ENCODE results near the gene SLC8A3. TPM values are rescaled to one million over a fixed set of nuclear protein-coding genes. Genes with fewer than 3 reads are reported as not detected.

SLC8A3 gene
- total RNA-seq, 4 donors from 2014 or later: 0.09 to 1.7 (median 0.23) TPM; not detected in 1

DNA sequence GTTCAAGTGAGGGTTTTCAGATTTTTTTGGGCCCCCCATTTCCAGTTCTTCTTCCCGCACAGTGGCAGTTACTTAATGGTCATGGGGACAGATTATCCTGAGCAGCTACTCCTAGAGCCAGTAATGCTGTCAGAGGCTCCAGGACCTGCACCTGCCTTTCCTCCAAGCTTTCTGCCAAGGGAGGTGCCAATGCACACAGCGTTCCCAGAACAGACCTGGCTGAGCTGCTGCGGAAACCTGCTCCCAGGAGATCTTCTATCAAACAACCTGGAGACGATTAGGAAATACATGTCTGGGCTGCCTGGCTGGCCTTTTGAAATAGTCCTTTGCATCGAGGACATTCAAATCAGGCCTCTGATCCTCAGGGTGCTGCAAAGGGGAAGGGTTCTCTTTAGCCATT, 120.9 kb downstream of the SLC8A3 start:
- no peak overlapping the region for H3K4me3 ChIP-seq
- no peak overlapping the region for H3K27ac ChIP-seq
- H3K36me3 ChIP-seq: no peaks in the 10 kb centered on the region
- H3K27me3 ChIP-seq: peaks cover 0 to 10% (median 0%) of the 10 kb centered on the region in 4 donors
- TF ChIP-seq, protein P1, sequence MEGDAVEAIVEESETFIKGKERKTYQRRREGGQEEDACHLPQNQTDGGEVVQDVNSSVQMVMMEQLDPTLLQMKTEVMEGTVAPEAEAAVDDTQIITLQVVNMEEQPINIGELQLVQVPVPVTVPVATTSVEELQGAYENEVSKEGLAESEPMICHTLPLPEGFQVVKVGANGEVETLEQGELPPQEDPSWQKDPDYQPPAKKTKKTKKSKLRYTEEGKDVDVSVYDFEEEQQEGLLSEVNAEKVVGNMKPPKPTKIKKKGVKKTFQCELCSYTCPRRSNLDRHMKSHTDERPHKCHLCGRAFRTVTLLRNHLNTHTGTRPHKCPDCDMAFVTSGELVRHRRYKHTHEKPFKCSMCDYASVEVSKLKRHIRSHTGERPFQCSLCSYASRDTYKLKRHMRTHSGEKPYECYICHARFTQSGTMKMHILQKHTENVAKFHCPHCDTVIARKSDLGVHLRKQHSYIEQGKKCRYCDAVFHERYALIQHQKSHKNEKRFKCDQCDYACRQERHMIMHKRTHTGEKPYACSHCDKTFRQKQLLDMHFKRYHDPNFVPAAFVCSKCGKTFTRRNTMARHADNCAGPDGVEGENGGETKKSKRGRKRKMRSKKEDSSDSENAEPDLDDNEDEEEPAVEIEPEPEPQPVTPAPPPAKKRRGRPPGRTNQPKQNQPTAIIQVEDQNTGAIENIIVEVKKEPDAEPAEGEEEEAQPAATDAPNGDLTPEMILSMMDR (IDR thresholded peaks at IDR 0.05): no peak
- TF ChIP-seq POLR2A (IDR thresholded peaks at IDR 0.05): no peak
- no peaks in the 10 kb centered on the region for H3K9me3 ChIP-seq
- no peak for DNase-seq
- H3K4me1 ChIP-seq: no peaks in the 10 kb centered on the region
- intact Hi-C loops (cut with DNase I): no loop called here
- WGBS, 2 donors: 76 to 93% methylated on average over 3 to 4 of the region's 5 CpGs

DNA sequence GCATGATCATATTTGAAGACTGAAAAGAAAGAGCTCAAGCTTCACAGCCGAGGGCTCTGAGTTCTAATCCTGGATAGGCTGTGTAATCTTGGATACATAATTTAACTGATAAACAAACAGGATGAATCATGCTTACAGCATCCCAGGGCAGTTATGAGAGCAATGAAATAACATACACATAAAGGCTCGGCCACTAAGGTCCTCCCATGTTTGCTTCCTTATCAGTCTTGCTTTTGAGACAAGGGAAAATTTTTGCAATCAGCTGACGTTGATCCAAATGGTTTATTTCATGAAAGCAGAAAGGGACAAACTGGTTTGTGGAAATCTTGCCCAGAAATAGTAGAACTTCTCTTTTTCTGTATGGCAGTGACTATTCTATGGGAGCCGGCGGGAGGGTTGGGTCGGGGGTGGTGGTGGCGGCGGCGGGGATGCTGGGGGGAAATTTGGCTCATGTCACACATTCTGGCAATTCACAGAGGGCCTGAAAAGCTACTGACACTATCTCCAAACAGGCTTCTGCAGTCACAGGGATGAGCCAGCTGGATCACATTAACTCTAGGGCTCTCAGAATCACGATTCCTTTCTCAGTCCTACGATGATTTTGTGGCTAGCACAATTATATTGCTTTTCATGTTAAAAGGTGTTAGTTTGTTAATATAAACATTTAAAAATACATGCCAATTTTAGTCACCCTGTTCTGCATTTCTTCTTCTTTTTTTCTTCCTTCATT, 124.5 kb downstream of the SLC8A3 start:
- intact Hi-C loops (cut with DNase I): no loop called here
- Histone ChIP-seq H3K4me3 (no peak overlapping the region), H3K4me1 (no peaks in the 10 kb centered on the region), H3K27me3 (peaks cover 0 to 24% (median 0%) of the 10 kb centered on the region in 4 donors), H3K9me3 (no peaks in the 10 kb centered on the region), H3K36me3 (no peaks in the 10 kb centered on the region), H3K27ac (no peak overlapping the region)
- DNase-seq: no peak
- TF ChIP-seq, protein P1 (IDR thresholded peaks at IDR 0.05): no peak
- no peak for TF ChIP-seq POLR2A (IDR thresholded peaks at IDR 0.05)
- WGBS, 2 donors: 46 to 62% methylated on average over 5 to 7 of the region's 11 CpGs

DNA sequence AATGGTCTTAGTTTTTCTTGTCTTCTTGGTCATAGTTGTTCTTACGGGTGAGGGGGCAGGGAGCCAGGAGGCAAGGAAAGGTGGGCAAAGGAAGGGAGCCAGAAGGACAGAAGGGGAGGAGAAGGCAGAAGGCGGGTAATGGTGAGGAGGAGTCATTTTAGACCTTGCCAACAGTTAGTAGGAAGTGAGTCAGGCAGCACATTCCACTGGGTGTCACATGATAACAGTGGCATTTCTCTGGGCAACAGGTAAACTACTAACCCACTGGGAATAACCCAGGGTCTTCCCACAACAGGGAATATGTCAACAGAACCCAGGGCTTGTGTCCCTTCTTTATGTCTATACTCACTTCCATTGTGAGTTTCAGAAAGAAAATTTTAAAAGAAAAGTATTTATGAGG, 127.6 kb downstream of the SLC8A3 start:
- DNase-seq: no peak
- intact Hi-C loops (cut with DNase I): no loop called here
- H3K9me3 ChIP-seq: no peaks in the 10 kb centered on the region
- H3K27me3 ChIP-seq: peaks cover 0 to 28% (median 0%) of the 10 kb centered on the region in 4 donors
- 40 to 56% methylated on average over 2 of the region's 2 CpGs for WGBS, 2 donors
- H3K36me3 ChIP-seq: no peaks in the 10 kb centered on the region
- H3K27ac ChIP-seq: no peak overlapping the region
- no peak overlapping the region for H3K4me3 ChIP-seq
- TF ChIP-seq, protein P1 (IDR thresholded peaks at IDR 0.05): no peak
- no peak for TF ChIP-seq POLR2A (IDR thresholded peaks at IDR 0.05)
- H3K4me1 ChIP-seq: no peaks in the 10 kb centered on the region

DNA sequence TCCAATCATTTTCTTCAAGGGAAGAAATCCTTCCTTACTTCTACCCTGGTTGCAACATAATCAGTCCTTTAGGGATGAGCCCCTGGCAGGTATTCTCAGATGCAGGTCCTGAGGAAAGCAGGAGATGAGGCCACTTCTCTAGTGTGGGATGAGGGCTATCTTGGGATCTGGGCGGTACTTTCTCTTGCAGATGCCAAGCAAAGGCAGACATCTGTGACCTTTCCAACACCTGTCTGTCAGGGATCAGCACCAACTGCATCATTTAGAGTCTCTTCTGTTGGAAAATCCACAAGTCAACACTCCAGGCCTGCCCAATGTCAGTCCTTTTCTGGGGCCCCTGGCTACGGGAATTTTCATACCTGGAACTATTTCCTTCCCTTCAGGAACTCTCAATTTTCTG, 129.2 kb downstream of the SLC8A3 start:
- H3K4me1 ChIP-seq: no peaks in the 10 kb centered on the region
- DNase-seq: no peak
- H3K4me3 ChIP-seq: no peak overlapping the region
- no peak for TF ChIP-seq POLR2A (IDR thresholded peaks at IDR 0.05)
- TF ChIP-seq, protein P1 (IDR thresholded peaks at IDR 0.05): no peak
- 43 to 54% methylated on average over 1 to 2 of the region's 2 CpGs for WGBS, 2 donors
- no peaks in the 10 kb centered on the region for H3K36me3 ChIP-seq
- peaks cover 0 to 37% (median 0%) of the 10 kb centered on the region in 4 donors for H3K27me3 ChIP-seq
- intact Hi-C loops (cut with DNase I): no loop called here
- H3K27ac ChIP-seq: no peak overlapping the region
- no peaks in the 10 kb centered on the region for H3K9me3 ChIP-seq

DNA sequence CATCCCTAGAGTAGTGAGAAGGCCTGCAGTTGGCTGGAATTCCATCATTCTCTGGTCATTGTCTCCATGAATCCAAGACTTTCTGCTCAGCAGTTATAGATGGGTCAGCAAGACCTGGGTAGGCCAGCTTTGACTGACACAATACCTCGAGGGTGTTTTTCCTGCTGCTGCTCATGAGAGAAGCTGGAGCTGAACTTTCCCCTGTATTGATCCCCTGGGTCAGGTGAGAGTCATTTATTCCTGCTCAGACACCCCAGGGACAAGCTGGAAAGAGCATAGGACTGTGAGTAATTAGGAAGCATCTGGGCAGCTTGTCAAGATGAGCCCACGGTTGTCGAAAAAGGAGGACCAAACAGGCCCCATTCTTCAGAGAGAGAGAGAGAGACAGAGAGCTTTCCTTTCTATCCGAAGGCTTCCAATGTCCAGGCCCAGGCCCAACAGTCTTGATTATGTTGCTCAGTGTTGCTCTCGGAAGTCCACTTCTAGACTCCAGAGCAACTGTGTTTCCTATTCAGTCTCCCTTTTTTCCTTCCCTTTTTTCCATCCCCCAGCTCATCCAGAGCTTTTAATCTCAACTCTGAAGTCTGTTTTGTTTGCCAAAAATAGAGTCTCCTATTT, 131.1 kb downstream of the SLC8A3 start:
- Histone ChIP-seq H3K9me3 (no peaks in the 10 kb centered on the region), H3K4me1 (no peaks in the 10 kb centered on the region), H3K36me3 (no peaks in the 10 kb centered on the region), H3K4me3 (no peak overlapping the region), H3K27ac (no peak overlapping the region), H3K27me3 (peaks cover 0 to 33% (median 0%) of the 10 kb centered on the region in 4 donors)
- intact Hi-C loops (cut with DNase I): no loop called here
- 56 to 65% methylated on average over 5 of the region's 5 CpGs for WGBS, 2 donors
- DNase-seq: no peak
- TF ChIP-seq, protein P1 (IDR thresholded peaks at IDR 0.05): no peak
- no peak for TF ChIP-seq POLR2A (IDR thresholded peaks at IDR 0.05)
